HFF-Myc (cell line): ENCODE data around the gene SDR39U1.
"Not testable (repeated sequence)": the region's sequence is repeated elsewhere in the genome, so short reads cannot be mapped to it uniquely, and the experiment has no call there.

ENCODE experiments used
- DNase-seq: peaks from one replicate; pipeline ENCODE4 v3.0.0-alpha.2; 2011; ENCODE audit warnings: low read depth; ENCODE audit errors: extremely low read depth
- H3K4me3 ChIP-seq: replicated peaks from 2 replicates; pipeline ENCODE4 v1.5.1; 2011; ENCODE audit warnings: low read depth, mild to moderate bottlenecking, control low read depth, low read length
- TF ChIP-seq, protein P1 (sequence below): IDR thresholded peaks from 2 replicates; pipeline ENCODE4 v1.5.1; 2012; ENCODE audit warnings: mild to moderate bottlenecking, low read depth, low read length, control low read depth; ENCODE audit errors: missing control alignments

Gene SDR39U1

DNA sequence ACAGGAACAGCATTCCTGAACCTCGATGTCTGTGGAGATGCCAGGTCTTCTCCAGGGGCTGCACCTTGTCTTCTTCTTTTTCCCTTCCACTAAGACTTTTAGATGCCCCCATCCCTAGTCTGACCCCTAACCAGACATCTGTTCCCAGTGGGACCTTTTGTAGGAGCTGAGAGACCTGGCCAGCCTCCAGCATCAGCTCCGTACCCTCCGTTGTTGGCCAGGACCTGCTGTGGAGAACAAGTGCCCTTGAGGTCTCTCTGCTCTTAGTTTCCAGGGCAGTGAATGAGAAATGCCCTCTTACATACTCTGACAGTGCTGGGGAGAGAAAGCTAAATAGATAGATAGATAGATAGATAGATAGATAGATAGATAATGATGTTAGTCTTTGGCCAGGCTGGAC is 16.8 kb upstream of the SDR39U1 start:
- TF ChIP-seq, protein P1, sequence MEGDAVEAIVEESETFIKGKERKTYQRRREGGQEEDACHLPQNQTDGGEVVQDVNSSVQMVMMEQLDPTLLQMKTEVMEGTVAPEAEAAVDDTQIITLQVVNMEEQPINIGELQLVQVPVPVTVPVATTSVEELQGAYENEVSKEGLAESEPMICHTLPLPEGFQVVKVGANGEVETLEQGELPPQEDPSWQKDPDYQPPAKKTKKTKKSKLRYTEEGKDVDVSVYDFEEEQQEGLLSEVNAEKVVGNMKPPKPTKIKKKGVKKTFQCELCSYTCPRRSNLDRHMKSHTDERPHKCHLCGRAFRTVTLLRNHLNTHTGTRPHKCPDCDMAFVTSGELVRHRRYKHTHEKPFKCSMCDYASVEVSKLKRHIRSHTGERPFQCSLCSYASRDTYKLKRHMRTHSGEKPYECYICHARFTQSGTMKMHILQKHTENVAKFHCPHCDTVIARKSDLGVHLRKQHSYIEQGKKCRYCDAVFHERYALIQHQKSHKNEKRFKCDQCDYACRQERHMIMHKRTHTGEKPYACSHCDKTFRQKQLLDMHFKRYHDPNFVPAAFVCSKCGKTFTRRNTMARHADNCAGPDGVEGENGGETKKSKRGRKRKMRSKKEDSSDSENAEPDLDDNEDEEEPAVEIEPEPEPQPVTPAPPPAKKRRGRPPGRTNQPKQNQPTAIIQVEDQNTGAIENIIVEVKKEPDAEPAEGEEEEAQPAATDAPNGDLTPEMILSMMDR = no peak
- DNase-seq = no peak
- H3K4me3 ChIP-seq = no peak overlapping the region

DNA sequence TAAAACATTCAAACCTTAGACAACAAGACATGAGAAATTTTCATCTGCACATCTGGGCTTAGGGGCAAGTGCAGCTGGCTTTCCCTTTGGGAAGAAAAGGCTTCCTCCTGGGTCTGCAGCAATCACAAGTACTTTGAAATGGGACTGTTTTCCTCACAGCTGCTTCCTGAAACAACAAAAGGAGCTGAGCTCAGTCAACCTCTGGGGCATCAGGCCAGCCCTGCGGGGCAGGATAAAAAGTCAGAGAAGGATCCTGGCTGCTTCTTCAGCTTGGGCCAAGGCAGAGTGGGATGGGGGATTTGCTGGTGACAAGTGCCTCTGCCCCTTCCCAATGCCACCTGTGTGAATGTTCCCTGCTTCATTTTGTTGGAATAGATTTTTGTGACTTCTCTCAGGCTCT is 16.2 kb upstream of the SDR39U1 start:
- no peak for DNase-seq
- TF ChIP-seq, protein P1 = no peak

DNA sequence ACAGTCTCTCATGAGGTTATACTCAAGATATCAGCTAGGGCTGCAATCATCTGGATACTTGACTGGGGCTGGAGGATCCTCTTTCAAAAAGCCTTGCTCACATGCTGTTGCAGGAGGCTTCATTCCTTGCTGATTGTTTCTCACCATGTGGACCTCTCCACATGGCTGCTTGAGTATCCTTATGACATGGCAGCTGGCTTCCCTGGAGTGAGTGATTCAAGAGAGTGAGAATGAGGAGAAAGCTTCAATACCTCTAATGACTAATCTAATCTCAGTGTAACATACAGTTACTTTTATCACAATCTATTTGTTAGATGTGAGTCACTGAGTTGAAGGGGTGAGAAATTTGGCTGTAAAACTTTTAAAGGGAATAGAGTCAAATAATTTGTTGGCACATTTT is 14.4 kb upstream of the SDR39U1 start:
- no peak overlapping the region for H3K4me3 ChIP-seq
- no peak for DNase-seq
- TF ChIP-seq, protein P1 = no peak

More for the DNA sequence above, 16.2 kb upstream of the SDR39U1 start:
- H3K4me3 ChIP-seq = no peak overlapping the region

DNA sequence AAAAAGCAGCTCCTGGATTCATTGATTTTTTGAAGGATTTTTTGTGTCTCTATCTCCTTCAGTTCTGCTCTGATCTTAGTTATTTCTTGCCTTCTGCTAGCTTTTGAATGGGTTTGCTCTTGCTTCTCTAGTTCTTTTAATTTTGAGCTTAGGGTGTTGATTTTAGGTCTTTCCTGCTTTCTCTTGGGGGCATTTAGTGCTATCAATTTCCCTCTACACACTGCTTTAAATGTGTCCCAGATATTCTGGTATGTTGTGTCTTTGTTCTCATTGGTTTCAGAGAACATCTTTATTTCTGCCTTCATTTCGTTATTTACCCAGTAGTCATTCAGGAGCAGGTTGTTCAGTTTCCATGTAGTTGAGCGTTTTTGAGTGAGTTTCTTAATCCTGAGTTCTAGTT is 8.3 kb upstream of the SDR39U1 start:
- DNase-seq, H3K4me3 ChIP-seq: not testable (repeated sequence)

DNA sequence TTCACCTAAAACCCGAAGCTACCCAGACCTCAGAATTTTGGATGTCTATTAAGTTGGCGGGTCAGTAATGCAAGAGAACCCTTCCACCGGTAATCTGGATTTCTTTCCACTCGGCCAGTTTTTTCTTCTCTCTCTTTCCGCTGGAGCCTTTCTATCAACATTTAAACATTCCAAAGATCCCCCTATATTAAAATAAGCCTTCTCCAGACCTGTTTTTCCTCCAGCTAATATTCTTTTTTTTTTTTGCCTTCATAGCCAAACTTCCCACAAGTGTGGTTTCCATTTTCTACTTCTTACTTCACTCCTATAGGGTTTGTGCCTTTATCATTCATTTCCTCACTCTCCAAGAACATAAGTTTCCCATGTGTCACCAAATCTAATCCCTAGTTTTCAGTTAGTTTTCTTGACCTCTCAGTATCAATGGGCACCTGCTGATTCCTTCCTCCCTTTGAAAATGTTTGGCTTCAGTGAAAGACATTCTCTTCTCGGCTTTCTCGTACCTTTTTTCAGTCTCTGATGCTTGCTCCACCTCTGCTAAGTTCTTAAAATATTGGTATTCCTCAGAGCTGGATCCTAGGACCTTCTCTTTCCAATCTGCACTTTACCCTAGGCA is 583 bp upstream of the SDR39U1 start:
- no peak for DNase-seq
- peak overlapping the region; percentile 58 for H3K4me3 ChIP-seq
- TF ChIP-seq, protein P1 = no peak

DNA sequence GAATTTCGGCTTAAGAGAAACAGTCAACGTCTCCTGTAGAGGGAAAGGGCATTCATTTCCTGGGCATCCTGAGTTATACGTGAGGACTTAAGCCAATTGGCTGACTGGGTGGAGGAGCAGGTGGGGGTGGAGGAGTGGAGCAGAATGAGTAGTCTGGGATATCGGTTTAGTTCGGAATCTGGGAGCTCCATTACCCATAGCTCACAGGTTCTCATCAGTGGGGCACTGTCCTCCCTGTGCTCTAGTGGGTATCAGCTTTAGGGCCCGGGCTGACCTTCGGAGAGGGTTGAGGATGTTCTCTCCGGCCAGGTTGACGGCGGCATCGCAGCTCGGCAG is 704 bp downstream of the SDR39U1 start:
- H3K4me3 ChIP-seq = peak overlapping the region; percentile 58
- TF ChIP-seq, protein P1 = no peak
- DNase-seq = no peak

DNA sequence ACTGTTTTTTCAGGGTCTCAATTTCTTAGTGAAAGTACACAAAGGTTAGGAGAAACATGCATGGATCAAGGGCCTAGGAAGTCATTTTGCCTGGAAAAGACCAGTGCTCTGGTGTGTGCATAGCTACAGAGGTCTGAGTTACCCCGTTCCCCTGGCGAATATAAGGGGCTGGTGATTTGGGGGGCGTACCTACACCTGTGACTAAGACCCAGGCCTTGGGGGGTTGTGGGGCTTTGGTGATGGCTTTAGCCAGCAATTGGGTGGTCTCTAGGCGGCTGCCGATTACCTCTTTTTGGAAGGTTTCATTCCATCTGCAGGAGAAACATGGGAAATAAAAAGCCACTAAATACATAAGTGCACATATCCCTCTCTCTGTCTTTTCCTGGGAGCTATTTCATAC is 1.1 kb downstream of the SDR39U1 start:
- DNase-seq = no peak
- H3K4me3 ChIP-seq = peak overlapping the region; percentile 58
- TF ChIP-seq, protein P1 = no peak
